HG03139 (cell line): ENCODE results near the gene CIROP.
"Not testable (repeated sequence)": the region's sequence is repeated elsewhere in the genome, so short reads cannot be mapped to it uniquely, and the experiment has no call there.

Experiments
- ATAC-seq: cut with Tn5 transposase; IDR thresholded peaks from one replicate; pipeline ENCODE4 v1.9.1; 2021; ENCODE audit not compliant: unreplicated experiment

Gene CIROP

GRCh38 chr14:23115039-23115731 is 10.4 kb upstream of the CIROP start:
- no peak for ATAC-seq

- no peak for ATAC-seq
Measured at GRCh38 chr14:23114669-23115038, 9.9 kb upstream of the CIROP start.

- no peak for ATAC-seq
Measured at GRCh38 chr14:23114120-23114458, 9.3 kb upstream of the CIROP start.

GRCh38 chr14:23113431-23114119 is 8.8 kb upstream of the CIROP start:
- no peak for ATAC-seq

GRCh38 chr14:23112359-23113178 is 7.8 kb upstream of the CIROP start:
- no peak for ATAC-seq

- no peak for ATAC-seq
Measured at GRCh38 chr14:23110579-23111365, 6.0 kb upstream of the CIROP start.

- ATAC-seq, result no peak
Measured at GRCh38 chr14:23109769-23110168, 5.0 kb upstream of the CIROP start.

- ATAC-seq, result not testable (repeated sequence)
Measured at GRCh38 chr14:23108169-23108568, 3.4 kb upstream of the CIROP start.

GRCh38 chr14:23107620-23108019 is 2.8 kb upstream of the CIROP start:
- ATAC-seq, result not testable (repeated sequence)

- ATAC-seq, result no peak
Measured at GRCh38 chr14:23106747-23107045, 1.9 kb upstream of the CIROP start.

GRCh38 chr14:23105348-23105824 is 597 bp upstream of the CIROP start:
- ATAC-seq, result no peak

- ATAC-seq, result no peak
Measured at GRCh38 chr14:23104070-23104590, 659 bp downstream of the CIROP start.

GRCh38 chr14:23103581-23103980 is 1.2 kb downstream of the CIROP start:
- ATAC-seq, result no peak

- ATAC-seq, result no peak
Measured at GRCh38 chr14:23102801-23103200, 2.0 kb downstream of the CIROP start.

GRCh38 chr14:23101986-23102625 is 2.7 kb downstream of the CIROP start:
- no peak for ATAC-seq

- ATAC-seq, result no peak
Measured at GRCh38 chr14:23101213-23101970, 3.4 kb downstream of the CIROP start.

GRCh38 chr14:23099212-23099861 is 5.5 kb downstream of the CIROP start:
- no peak for ATAC-seq

- no peak for ATAC-seq
Measured at GRCh38 chr14:23097786-23098185, 7.0 kb downstream of the CIROP start.
